ENCODE data around the gene COL18A1.

COL18A1 gene

GRCh38 chr21:45359451-45360217 is 45.3 kb upstream of the COL18A1 start:
- H2BK120ac ChIP-seq (ENCODE audit: low read depth, low read length) = no peak overlapping the region
- H3K36me3 ChIP-seq (replicated peaks in 1 of 2; ENCODE audit: control insufficient read depth in 2 of 2, insufficient read depth in 2 of 2, low read length in 2 of 2) = no peaks in the 10 kb centered on the region
- peak overlapping the region; percentile 49 for H3K23ac ChIP-seq (ENCODE audit: low read depth, low read length, poor library complexity)
- peak; percentile 59 for DNase-seq (ENCODE audit: low spot score)
- H2AFZ ChIP-seq (ENCODE audit: low read length) = no peak overlapping the region
- no peak overlapping the region for H3K14ac ChIP-seq (ENCODE audit: low read length)
- peak overlapping the region; percentile 91 for H2AK5ac ChIP-seq (ENCODE audit: low read depth, low read length)
- peak overlapping the region; percentile 76 for H2BK15ac ChIP-seq (ENCODE audit: low read length)
- H2BK5ac ChIP-seq (ENCODE audit: low read length) = no peak overlapping the region
- no peak overlapping the region for H3K27ac ChIP-seq (replicated peaks; ENCODE audit: low read length)
- peak overlapping the region; percentile 46 for H3K9ac ChIP-seq (ENCODE audit: low read depth, low read length, poor library complexity)
- H4K91ac ChIP-seq (ENCODE audit: low read depth, low read length, poor library complexity) = no peak overlapping the region
- H3K4me1 ChIP-seq (ENCODE audit: control insufficient read depth in 2 of 2, insufficient read depth in 1 of 2, low read depth in 1 of 2, low read length in 2 of 2) = peaks cover 7 to 49% of the 10 kb centered on the region in 2 donors
- no peak overlapping the region for H4K8ac ChIP-seq (ENCODE audit: low read depth, low read length)
- peak overlapping the region; percentile 77 for H2BK12ac ChIP-seq (ENCODE audit: low read length)
- no peaks in the 10 kb centered on the region for H3K79me1 ChIP-seq (ENCODE audit: low read depth, low read length)
- no CpG with 5 or more reads among the region's 26 CpGs for WGBS, 2 donors (ENCODE audit: extremely low coverage in 2 of 2, insufficient read length in 2 of 2, insufficient replicate concordance in 1 of 2)
- H3K18ac ChIP-seq (ENCODE audit: low read length) = peak overlapping the region; percentile 84
- H3K27me3 ChIP-seq (ENCODE audit: control insufficient read depth in 3 of 3, insufficient read depth in 3 of 3, low read depth in 1 of 3, low read length in 3 of 3) = peaks cover 0 to 45% (median 0%) of the 10 kb centered on the region in 3 experiments
- no peak overlapping the region for H3K4me2 ChIP-seq (ENCODE audit: insufficient read depth, low read length, poor library complexity, severe bottlenecking)
- H3K4ac ChIP-seq (ENCODE audit: low read length) = peak overlapping the region; percentile 31
- no peaks in the 10 kb centered on the region for H3K9me3 ChIP-seq (replicated peaks in 1 of 2; ENCODE audit: control insufficient read depth in 2 of 2, insufficient read depth in 1 of 2, low read depth in 1 of 2, low read length in 2 of 2)
- no peak overlapping the region for H3K4me3 ChIP-seq (ENCODE audit: low read length in 2 of 2)

GRCh38 chr21:45361033-45361997 is 43.6 kb upstream of the COL18A1 start:
- no peak for DNase-seq (ENCODE audit: low spot score)
- Histone ChIP-seq H3K4ac (ENCODE audit: low read length) (no peak overlapping the region), H3K27ac (replicated peaks; ENCODE audit: low read length) (no peak overlapping the region), H3K9ac (ENCODE audit: low read depth, low read length, poor library complexity) (no peak overlapping the region), H2BK120ac (ENCODE audit: low read depth, low read length) (no peak overlapping the region), H3K9me3 (replicated peaks in 1 of 2; ENCODE audit: control insufficient read depth in 2 of 2, insufficient read depth in 1 of 2, low read depth in 1 of 2, low read length in 2 of 2) (no peaks in the 10 kb centered on the region), H3K14ac (ENCODE audit: low read length) (peak overlapping the region; percentile 84), H4K91ac (ENCODE audit: low read depth, low read length, poor library complexity) (peak overlapping the region; percentile 32), H4K8ac (ENCODE audit: low read depth, low read length) (no peak overlapping the region), H3K79me1 (ENCODE audit: low read depth, low read length) (peaks cover 2% of the 10 kb centered on the region), H2AK5ac (ENCODE audit: low read depth, low read length) (peak overlapping the region; percentile 71), H2BK12ac (ENCODE audit: low read length) (peak overlapping the region; percentile 98), H3K4me3 (ENCODE audit: low read length in 2 of 2) (no peak overlapping the region), H3K36me3 (replicated peaks in 1 of 2; ENCODE audit: control insufficient read depth in 2 of 2, insufficient read depth in 2 of 2, low read length in 2 of 2) (no peaks in the 10 kb centered on the region), H3K23ac (ENCODE audit: low read depth, low read length, poor library complexity) (no peak overlapping the region), H2BK5ac (ENCODE audit: low read length) (peak overlapping the region; percentile 92), H3K27me3 (ENCODE audit: control insufficient read depth in 3 of 3, insufficient read depth in 3 of 3, low read depth in 1 of 3, low read length in 3 of 3) (peaks cover 0 to 33% (median 0%) of the 10 kb centered on the region in 3 experiments), H3K4me2 (ENCODE audit: insufficient read depth, low read length, poor library complexity, severe bottlenecking) (no peak overlapping the region), H3K18ac (ENCODE audit: low read length) (peak overlapping the region; percentile 93), H2BK15ac (ENCODE audit: low read length) (peak overlapping the region; percentile 98), H3K4me1 (ENCODE audit: control insufficient read depth in 2 of 2, insufficient read depth in 1 of 2, low read depth in 1 of 2, low read length in 2 of 2) (peaks cover 7 to 55% of the 10 kb centered on the region in 2 donors), H2AFZ (ENCODE audit: low read length) (no peak overlapping the region)
- WGBS, 2 donors (ENCODE audit: extremely low coverage in 2 of 2, insufficient read length in 2 of 2, insufficient replicate concordance in 1 of 2) = no CpG with 5 or more reads among the region's 29 CpGs

GRCh38 chr21:45362077-45362747 is 42.8 kb upstream of the COL18A1 start:
- Histone ChIP-seq H3K27ac (replicated peaks; ENCODE audit: low read length) (no peak overlapping the region), H3K14ac (ENCODE audit: low read length) (no peak overlapping the region), H3K23ac (ENCODE audit: low read depth, low read length, poor library complexity) (no peak overlapping the region), H3K9me3 (replicated peaks in 1 of 2; ENCODE audit: control insufficient read depth in 2 of 2, insufficient read depth in 1 of 2, low read depth in 1 of 2, low read length in 2 of 2) (no peaks in the 10 kb centered on the region), H3K18ac (ENCODE audit: low read length) (peak overlapping the region; percentile 78), H2BK120ac (ENCODE audit: low read depth, low read length) (peak overlapping the region; percentile 37), H2BK12ac (ENCODE audit: low read length) (peak overlapping the region; percentile 1), H3K4me3 (ENCODE audit: low read length in 2 of 2) (no peak overlapping the region), H4K8ac (ENCODE audit: low read depth, low read length) (no peak overlapping the region), H4K91ac (ENCODE audit: low read depth, low read length, poor library complexity) (no peak overlapping the region), H3K4me1 (ENCODE audit: control insufficient read depth in 2 of 2, insufficient read depth in 1 of 2, low read depth in 1 of 2, low read length in 2 of 2) (peaks cover 7 to 53% of the 10 kb centered on the region in 2 donors), H3K36me3 (replicated peaks in 1 of 2; ENCODE audit: control insufficient read depth in 2 of 2, insufficient read depth in 2 of 2, low read length in 2 of 2) (no peaks in the 10 kb centered on the region), H3K4me2 (ENCODE audit: insufficient read depth, low read length, poor library complexity, severe bottlenecking) (no peak overlapping the region), H3K4ac (ENCODE audit: low read length) (no peak overlapping the region), H3K79me1 (ENCODE audit: low read depth, low read length) (peaks cover 2% of the 10 kb centered on the region), H2BK15ac (ENCODE audit: low read length) (peak overlapping the region; percentile 82), H2AFZ (ENCODE audit: low read length) (no peak overlapping the region), H3K27me3 (ENCODE audit: control insufficient read depth in 3 of 3, insufficient read depth in 3 of 3, low read depth in 1 of 3, low read length in 3 of 3) (peaks cover 0 to 25% (median 0%) of the 10 kb centered on the region in 3 experiments), H2BK5ac (ENCODE audit: low read length) (peak overlapping the region; percentile 92), H2AK5ac (ENCODE audit: low read depth, low read length) (peak overlapping the region; percentile 76), H3K9ac (ENCODE audit: low read depth, low read length, poor library complexity) (no peak overlapping the region)
- no CpG with 5 or more reads among the region's 15 CpGs for WGBS, 2 donors (ENCODE audit: extremely low coverage in 2 of 2, insufficient read length in 2 of 2, insufficient replicate concordance in 1 of 2)
- DNase-seq (ENCODE audit: low spot score) = no peak
